ENCODE measurements around the gene DGCR6.
"Not testable (repeated sequence)": the region's sequence is repeated elsewhere in the genome, so short reads cannot be mapped to it uniquely, and the experiment has no call there.

The DGCR6 gene

GRCh38 chr22:18909556-18909955 lies 3.4 kb downstream of the DGCR6 start:
- no peak for TF ChIP-seq CTCF (IDR thresholded peaks at IDR 0.05; ENCODE audit: control insufficient read depth, extremely low read depth, insufficient read depth)
- no peak for DNase-seq (ENCODE audit: low read depth)
- no peak overlapping the region for H3K4me3 ChIP-seq (ENCODE audit: low read depth, low read length)

- not testable (repeated sequence) for DNase-seq (ENCODE audit: low read depth); H3K4me3 ChIP-seq (ENCODE audit: low read depth, low read length)
Measured at GRCh38 chr22:18911535-18911934, 5.4 kb downstream of the DGCR6 start.

- DNase-seq (ENCODE audit: low read depth); H3K4me3 ChIP-seq (ENCODE audit: low read depth, low read length): not testable (repeated sequence)
Measured at GRCh38 chr22:18912264-18912946, 6.3 kb downstream of the DGCR6 start.

- not testable (repeated sequence) for H3K4me3 ChIP-seq (ENCODE audit: low read depth, low read length)
Measured at GRCh38 chr22:18914558-18914957, 8.4 kb downstream of the DGCR6 start.

GRCh38 chr22:18915550-18915949 lies 9.4 kb downstream of the DGCR6 start:
- not testable (repeated sequence) for DNase-seq (ENCODE audit: low read depth); H3K4me3 ChIP-seq (ENCODE audit: low read depth, low read length)

More at GRCh38 chr22:18914558-18914957, 8.4 kb downstream of the DGCR6 start:
- not testable (repeated sequence) for DNase-seq (ENCODE audit: low read depth)

GRCh38 chr22:18917818-18918217 lies 11.7 kb downstream of the DGCR6 start:
- not testable (repeated sequence) for H3K4me3 ChIP-seq (ENCODE audit: low read depth, low read length); DNase-seq (ENCODE audit: low read depth)

- H3K4me3 ChIP-seq (ENCODE audit: low read depth, low read length); DNase-seq (ENCODE audit: low read depth): not testable (repeated sequence)
Measured at GRCh38 chr22:18920257-18920902, 14.3 kb downstream of the DGCR6 start.

- DNase-seq (ENCODE audit: low read depth), result no peak
- no peak for TF ChIP-seq CTCF (IDR thresholded peaks at IDR 0.05; ENCODE audit: control insufficient read depth, extremely low read depth, insufficient read depth)
- H3K4me3 ChIP-seq (ENCODE audit: low read depth, low read length), result no peak overlapping the region
Measured at GRCh38 chr22:18925368-18926064, 19.4 kb downstream of the DGCR6 start.

- H3K4me3 ChIP-seq (ENCODE audit: low read depth, low read length), result no peak overlapping the region
- no peak for DNase-seq (ENCODE audit: low read depth)
- TF ChIP-seq CTCF (IDR thresholded peaks at IDR 0.05; ENCODE audit: control insufficient read depth, extremely low read depth, insufficient read depth), result no peak
Measured at GRCh38 chr22:18927020-18927419, 20.9 kb downstream of the DGCR6 start.

- no peak overlapping the region for H3K4me3 ChIP-seq (ENCODE audit: low read depth, low read length)
- no peak for TF ChIP-seq CTCF (IDR thresholded peaks at IDR 0.05; ENCODE audit: control insufficient read depth, extremely low read depth, insufficient read depth)
- DNase-seq (ENCODE audit: low read depth), result no peak
Measured at GRCh38 chr22:18927573-18927972, 21.5 kb downstream of the DGCR6 start.

Data from LNCaP clone FGC (cell line).